Spleen (tissue), 13 donors: ENCODE data around the gene ZNF585A. TPM values are rescaled to one million over a fixed set of nuclear protein-coding genes. Genes with fewer than 3 reads are reported as not detected.

Source experiments
- DNase-seq: peaks from one replicate; pipeline ENCODE4 v3.0.0-alpha.2; 2020
- H3K27ac ChIP-seq, 8 donors: fragments of 200-600 bp; sonication (generic) in 7 of 8; 1 replicate in 4 of 8; 2 replicates in 4 of 8; pipeline versions ENCODE4 v1.5.0 to v1.8.0; 2016 to 2021; ENCODE audit warnings: inconsistent platforms in 4 of 8, mild to moderate bottlenecking in 4 of 8, moderate library complexity in 1 of 8
- H3K27me3 ChIP-seq, 7 donors: fragments of 200-600 bp; sonication (generic) in 6 of 7; replicated peaks in 1 of 7; 1 replicate in 4 of 7; 2 replicates in 3 of 7; pipeline versions ENCODE4 v1.5.0 to v1.8.0; 2016 to 2021; ENCODE audit warnings: inconsistent platforms in 3 of 7, mild to moderate bottlenecking in 1 of 7
- H3K36me3 ChIP-seq, 6 donors: fragments of 200-600 bp; sonication (generic) in 5 of 6; 1 replicate in 4 of 6; 2 replicates in 2 of 6; pipeline versions ENCODE4 v1.5.0 to v1.8.0; 2016 to 2021; ENCODE audit warnings: inconsistent platforms in 2 of 6
- H3K4me1 ChIP-seq, 6 donors: fragments of 200-600 bp; sonication (generic) in 5 of 6; 1 replicate in 3 of 6; 2 replicates in 3 of 6; pipeline versions ENCODE4 v1.5.0 to v1.8.0; 2016 to 2021; ENCODE audit warnings: inconsistent platforms in 3 of 6
- H3K4me3 ChIP-seq, 8 donors: fragments of 200-600 bp; sonication (generic) in 7 of 8; 1 replicate in 4 of 8; 2 replicates in 4 of 8; pipeline versions ENCODE4 v1.5.0 to v1.8.0; 2016 to 2021; ENCODE audit warnings: inconsistent platforms in 4 of 8, mild to moderate bottlenecking in 4 of 8, moderate library complexity in 2 of 8
- H3K9me3 ChIP-seq, 8 donors: fragments of 200-600 bp; sonication (generic) in 7 of 8; 1 replicate in 4 of 8; 2 replicates in 4 of 8; pipeline versions ENCODE4 v1.5.0 to v1.8.0; 2016 to 2021; ENCODE audit warnings: inconsistent platforms in 4 of 8
- CTCF ChIP-seq, 11 experiments: fragments of 200-600 bp in 7 of 11; fragments of 450-650 bp in 4 of 11; sonication (generic) in 4 of 11; IDR thresholded peaks in 8 of 11; conservative IDR thresholded peaks in 3 of 11; 1 replicate in 7 of 11; 2 replicates in 4 of 11; pipeline versions ENCODE4 v1.4.0 to v1.8.0; 2016 to 2021; ENCODE audit warnings: antibody characterized with exemption in 11 of 11, inconsistent platforms in 4 of 11, mild to moderate bottlenecking in 1 of 11
- POLR2A ChIP-seq, 3 donors: fragments of 450-650 bp; IDR thresholded peaks; one replicate each; pipeline ENCODE4 v1.5.1; 2017; ENCODE audit warnings: antibody characterized with exemption in 3 of 3, mild to moderate bottlenecking in 1 of 3
- POLR2AphosphoS5 ChIP-seq, 3 donors: sonication (generic); formaldehyde crosslinking; IDR thresholded peaks; one replicate each; pipeline ENCODE4 v1.5.1; 2017; ENCODE audit warnings: antibody characterized with exemption in 3 of 3
- WGBS, 5 donors: extraction: QIAGEN DNeasy Blood & Tissue Kit in 3 of 5; methylation state at CpG; one replicate each; pipeline versions ENCODE4 v1.1.5 to v1.1.7; 2013 to 2018; 5-methylcytosine and 5-hydroxymethylcytosine counted together
- intact Hi-C: fragments of 100-400 bp; cut with DNase I; formaldehyde crosslinking; loops from one replicate; pipeline ENCODE4 v1.15.0; 2023; ENCODE audit warnings: low total_unique reads
- long read RNA-seq, 2 donors: transcript quantifications; one replicate each; lab custom pipeline, GENCODE V29; 2026
- polyA plus RNA-seq, 3 donors: library from polyadenylated mRNA; stranded (reverse); fragments of 200-250 nt; gene quantifications; one replicate each; pipeline ENCODE4 v1.2.1, GENCODE V29; 2013
- total RNA-seq, 7 donors: library from RNA; depleted of rRNA in 3 of 7; stranded (reverse); fragments of >200 nt in 3 of 7; fragmentation: NEBNext Ultra II Directional in 4 of 7; extraction: Animal tissue kit (Norgen Biotek cat#: 25700) in 4 of 7; gene quantifications; one replicate each; pipeline versions ENCODE4 v1.1.0 to v1.2.1, GENCODE V29; 2016 to 2021
- donor health status: healthy with polysubstance abuse.
- donor health status: DM: no; HTN: no; CAD: no; lungs with moderate emphysema.
- donor health status: DM: no; HTN: no; CAD: no.
- donor health status: Bipolar disorder and iron deficiency.
- donor health status: healthy.
- donor health status: DM: no; HTN: no; CAD: no.
- donor health status: DM: yes; HTN: yes; CAD: no.

ZNF585A gene
- total RNA-seq, result 10 to 100 TPM in 6 of 7 donors, 1 to 10 TPM in 1; 8.3 to 16.7 (median 14.6) TPM
- 10 to 100 TPM; 17.7 to 29.9 (median 22.6) TPM for polyA plus RNA-seq
- long read RNA-seq, donor 1, full-length matches to known transcripts, result 9 of 9 reads
- long read RNA-seq, donor 1, partial matches to known transcripts, result 0 of 9 reads
- long read RNA-seq, donor 1, other reads (novel, unspliced or antisense), result 0 of 9 reads
- long read RNA-seq, donor 2, full-length matches to known transcripts, result 6 of 6 reads
- long read RNA-seq, donor 2, partial matches to known transcripts, result 0 of 6 reads
- long read RNA-seq, donor 2, other reads (novel, unspliced or antisense), result 0 of 6 reads

GRCh38 chr19:37172368-37173366 is at the start of gene ZNF585A:
Gene ZNF585A, minus strand, starts transcription at chr19:37172695. Its CDS starts 2,785 bp downstream, at chr19:37169910.
- peak; percentile 96 for DNase-seq
- Histone ChIP-seq H3K27me3 (no peaks in the 10 kb centered on the region), H3K27ac (peak within 1 kb of the TSS; percentile 58 to 92 (median 86)), H3K9me3 (peaks cover 0 to 84% (median 57%) of the 10 kb centered on the region in 8 donors), H3K36me3 (peaks cover 19 to 31% (median 27%) of the 10 kb centered on the region in 6 donors), H3K4me3 (peak within 1 kb of the TSS; percentile 52 to 81 (median 62)), H3K4me1 (peaks cover 3 to 18% (median 13%) of the 10 kb centered on the region in 6 donors)
- intact Hi-C loops, result no loop called here
- no peak for TF ChIP-seq POLR2A (IDR thresholded peaks at IDR 0.05)
- TF ChIP-seq CTCF (IDR thresholded peaks at IDR 0.05 in 8 of 11, conservative IDR thresholded peaks at IDR 0.05 in 3 of 11), result peak in 8 of 11 experiments; percentile 27 to 58 (median 42)
- TF ChIP-seq POLR2AphosphoS5 (IDR thresholded peaks at IDR 0.05), result peak; percentile 33 to 86 (median 86)
- 5 to 10% (median 6%) methylated on average over 23 to 30 of the region's 30 CpGs for WGBS, 5 donors

- intact Hi-C loops, result no loop called here
- no peak overlapping the region for H3K4me3 ChIP-seq
- H3K27me3 ChIP-seq, result no peaks in the 10 kb centered on the region
- H3K36me3 ChIP-seq, result peaks cover under 1 to 70% (median 32%) of the 10 kb centered on the region in 6 donors
- H3K4me1 ChIP-seq, result peaks cover 10 to 39% (median 20%) of the 10 kb centered on the region in 6 donors
- H3K27ac ChIP-seq, result no peak overlapping the region
- H3K9me3 ChIP-seq, result peaks cover 0 to 61% (median 54%) of the 10 kb centered on the region in 8 donors
- no peak for TF ChIP-seq POLR2A (IDR thresholded peaks at IDR 0.05)
- TF ChIP-seq POLR2AphosphoS5 (IDR thresholded peaks at IDR 0.05), result no peak
- no peak for TF ChIP-seq CTCF (IDR thresholded peaks at IDR 0.05 in 8 of 11, conservative IDR thresholded peaks at IDR 0.05 in 3 of 11)
- no peak for DNase-seq
- 95 to 100% (median 98%) methylated on average over 2 of the region's 2 CpGs for WGBS, 5 donors
Measured at GRCh38 chr19:37221136-37221535, 48.6 kb upstream of the ZNF585A start.

GRCh38 chr19:37220383-37220782 is 47.9 kb upstream of the ZNF585A start:
- H3K4me3 ChIP-seq, result no peak overlapping the region
- peaks cover 0 to 53% (median 47%) of the 10 kb centered on the region in 8 donors for H3K9me3 ChIP-seq
- peaks cover 0 to 63% (median 24%) of the 10 kb centered on the region in 6 donors for H3K36me3 ChIP-seq
- no peak overlapping the region for H3K27ac ChIP-seq
- no peak for DNase-seq
- TF ChIP-seq POLR2A (IDR thresholded peaks at IDR 0.05) (no peak), POLR2AphosphoS5 (IDR thresholded peaks at IDR 0.05) (no peak), CTCF (IDR thresholded peaks at IDR 0.05 in 8 of 11, conservative IDR thresholded peaks at IDR 0.05 in 3 of 11) (no peak)
- intact Hi-C loops, result no loop called here
- no peaks in the 10 kb centered on the region for H3K27me3 ChIP-seq
- peaks cover 10 to 39% (median 20%) of the 10 kb centered on the region in 6 donors for H3K4me1 ChIP-seq
- WGBS, 5 donors, result 91 to 96% (median 95%) methylated on average over 3 of the region's 3 CpGs
